LNCAP (cell line): ENCODE results near the gene SNX9.

Experiments
- TF ChIP-seq, protein P1 (sequence below): fragments of 450-650 bp; IDR thresholded peaks from 2 replicates; pipeline ENCODE4 v1.5.1; 2017; ENCODE audit warnings: mild to moderate bottlenecking

SNX9 gene

DNA sequence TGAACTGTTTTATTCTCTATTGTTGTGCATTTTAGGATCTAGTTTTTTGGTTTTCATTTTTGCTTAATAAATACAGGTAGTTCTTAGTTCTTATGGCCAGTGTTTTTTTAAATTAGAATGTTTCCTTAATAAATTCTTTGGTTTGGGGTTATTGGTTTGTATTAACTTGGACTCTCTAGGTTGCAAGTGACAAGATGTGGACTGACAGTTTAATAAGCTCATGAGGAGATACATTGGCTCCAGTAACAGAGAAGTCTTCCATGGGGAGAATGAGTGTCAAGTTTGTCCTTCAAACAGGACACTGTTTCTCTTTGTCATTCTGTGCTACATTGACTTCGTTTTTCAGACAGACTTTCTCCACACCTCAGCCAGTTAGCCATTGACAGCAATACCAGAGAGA is 39.7 kb downstream of the SNX9 start:
- TF ChIP-seq, protein P1, sequence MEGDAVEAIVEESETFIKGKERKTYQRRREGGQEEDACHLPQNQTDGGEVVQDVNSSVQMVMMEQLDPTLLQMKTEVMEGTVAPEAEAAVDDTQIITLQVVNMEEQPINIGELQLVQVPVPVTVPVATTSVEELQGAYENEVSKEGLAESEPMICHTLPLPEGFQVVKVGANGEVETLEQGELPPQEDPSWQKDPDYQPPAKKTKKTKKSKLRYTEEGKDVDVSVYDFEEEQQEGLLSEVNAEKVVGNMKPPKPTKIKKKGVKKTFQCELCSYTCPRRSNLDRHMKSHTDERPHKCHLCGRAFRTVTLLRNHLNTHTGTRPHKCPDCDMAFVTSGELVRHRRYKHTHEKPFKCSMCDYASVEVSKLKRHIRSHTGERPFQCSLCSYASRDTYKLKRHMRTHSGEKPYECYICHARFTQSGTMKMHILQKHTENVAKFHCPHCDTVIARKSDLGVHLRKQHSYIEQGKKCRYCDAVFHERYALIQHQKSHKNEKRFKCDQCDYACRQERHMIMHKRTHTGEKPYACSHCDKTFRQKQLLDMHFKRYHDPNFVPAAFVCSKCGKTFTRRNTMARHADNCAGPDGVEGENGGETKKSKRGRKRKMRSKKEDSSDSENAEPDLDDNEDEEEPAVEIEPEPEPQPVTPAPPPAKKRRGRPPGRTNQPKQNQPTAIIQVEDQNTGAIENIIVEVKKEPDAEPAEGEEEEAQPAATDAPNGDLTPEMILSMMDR: no peak

GRCh38 chr6:157864185-157864761 is 41.2 kb downstream of the SNX9 start:
- TF ChIP-seq, protein P1: no peak

- TF ChIP-seq, protein P1: no peak
These were observed 42.2 kb downstream of the SNX9 start for GRCh38 chr6:157865249-157865648.

DNA sequence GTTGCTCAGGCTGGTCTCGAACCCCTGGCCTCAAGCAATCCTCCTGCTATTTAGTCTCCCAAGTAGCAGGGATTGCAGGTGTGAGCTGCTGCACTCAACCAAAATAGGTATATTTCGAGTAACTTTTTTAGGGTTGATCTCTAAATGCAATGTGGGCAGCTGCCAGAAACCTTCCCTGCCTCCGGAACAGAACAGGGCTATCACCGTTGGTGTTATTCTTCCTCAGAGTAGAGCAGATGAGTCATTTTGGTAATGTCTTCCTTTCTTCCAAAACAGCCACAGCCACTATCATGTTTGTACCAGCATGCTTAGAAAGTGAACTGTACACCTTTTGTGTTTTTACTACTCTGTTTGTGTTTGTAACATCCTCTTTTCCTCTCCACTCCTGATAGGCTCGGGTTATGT is 44.1 kb downstream of the SNX9 start:
- TF ChIP-seq, protein P1: no peak

- TF ChIP-seq, protein P1: no peak
These were observed 44.9 kb downstream of the SNX9 start for GRCh38 chr6:157867981-157868380.

DNA sequence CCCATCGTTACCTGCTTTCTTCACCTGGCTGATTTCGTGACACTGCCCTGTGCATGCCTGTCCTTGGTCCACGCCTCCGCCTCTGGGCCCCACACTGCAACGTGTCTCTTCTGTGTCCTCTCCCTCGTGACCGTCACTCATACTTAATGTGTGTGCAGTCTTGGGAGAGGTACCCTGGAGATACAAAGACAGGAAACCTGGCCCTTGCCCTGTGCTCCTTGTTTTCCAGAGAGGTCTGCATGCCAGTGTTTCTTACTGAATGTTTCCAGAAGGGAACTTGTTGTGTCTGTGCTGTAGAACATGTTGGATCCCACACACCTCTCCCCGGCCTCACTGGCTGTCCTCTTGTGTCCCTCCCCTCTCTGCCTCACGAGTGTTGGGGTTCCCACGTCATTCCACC is 45.8 kb downstream of the SNX9 start:
- TF ChIP-seq, protein P1: no peak

- TF ChIP-seq, protein P1: no peak
These were observed 46.7 kb downstream of the SNX9 start for GRCh38 chr6:157869673-157870302.
